Activated naive CD4-positive, alpha-beta T cell treated with Interleukin-2 at 50 U/mL for 16 hours (primary cell): Measurements from ENCODE around the gene KCNQ2.
A peak's percentile ranks its signal among the peaks of the same experiment; 100 is the strongest.
"Not testable (repeated sequence)": the region's sequence is repeated elsewhere in the genome, so short reads cannot be mapped to it uniquely, and the experiment has no call there.

Experiments used
- DNase-seq: peaks from one replicate; pipeline ENCODE4 v3.0.0-alpha.2; 2020

Gene KCNQ2

GRCh38 chr20:63399596-63400375 is 72.7 kb downstream of the KCNQ2 start:
- DNase-seq: no peak

DNA sequence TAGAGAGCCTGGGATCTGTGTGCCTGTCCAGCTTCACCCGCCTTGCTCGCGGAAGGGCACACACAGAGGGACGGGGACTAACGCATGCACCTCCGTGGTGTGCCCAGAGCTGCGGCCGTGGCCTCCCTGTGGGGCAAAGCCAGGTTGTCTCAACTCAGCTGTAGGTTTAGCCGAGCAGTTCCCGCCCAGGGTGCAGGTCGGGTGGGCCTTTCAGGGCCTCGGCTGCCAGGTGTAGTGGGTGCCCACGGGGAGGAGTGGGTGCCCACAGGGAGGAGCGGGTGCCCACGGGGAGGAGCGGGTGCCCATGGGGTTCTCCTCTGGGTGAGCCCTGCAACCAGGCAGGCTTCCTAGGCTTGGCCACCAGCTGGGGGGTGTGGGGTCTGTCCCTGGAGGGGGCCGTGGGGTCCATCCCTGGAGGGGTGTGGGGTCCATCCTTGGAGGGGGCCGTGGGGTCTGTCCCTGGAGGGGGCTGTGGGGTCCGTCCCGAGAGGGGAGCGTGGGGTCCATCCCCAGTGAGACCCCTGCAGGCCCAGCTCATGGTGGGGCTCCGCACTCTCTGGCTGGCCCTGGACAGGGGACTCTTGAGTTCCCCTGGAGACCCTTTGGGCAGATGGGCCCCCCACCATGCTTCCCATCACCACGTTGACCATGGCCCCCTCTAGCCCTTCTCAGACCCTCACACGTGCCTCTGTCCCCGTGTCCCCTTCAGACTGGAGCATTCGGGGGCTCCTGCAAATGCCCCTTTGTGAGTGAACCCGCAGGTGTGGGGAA is 73.5 kb downstream of the KCNQ2 start:
- DNase-seq: no peak

GRCh38 chr20:63397946-63398450 is 74.5 kb downstream of the KCNQ2 start:
- no peak for DNase-seq

DNA sequence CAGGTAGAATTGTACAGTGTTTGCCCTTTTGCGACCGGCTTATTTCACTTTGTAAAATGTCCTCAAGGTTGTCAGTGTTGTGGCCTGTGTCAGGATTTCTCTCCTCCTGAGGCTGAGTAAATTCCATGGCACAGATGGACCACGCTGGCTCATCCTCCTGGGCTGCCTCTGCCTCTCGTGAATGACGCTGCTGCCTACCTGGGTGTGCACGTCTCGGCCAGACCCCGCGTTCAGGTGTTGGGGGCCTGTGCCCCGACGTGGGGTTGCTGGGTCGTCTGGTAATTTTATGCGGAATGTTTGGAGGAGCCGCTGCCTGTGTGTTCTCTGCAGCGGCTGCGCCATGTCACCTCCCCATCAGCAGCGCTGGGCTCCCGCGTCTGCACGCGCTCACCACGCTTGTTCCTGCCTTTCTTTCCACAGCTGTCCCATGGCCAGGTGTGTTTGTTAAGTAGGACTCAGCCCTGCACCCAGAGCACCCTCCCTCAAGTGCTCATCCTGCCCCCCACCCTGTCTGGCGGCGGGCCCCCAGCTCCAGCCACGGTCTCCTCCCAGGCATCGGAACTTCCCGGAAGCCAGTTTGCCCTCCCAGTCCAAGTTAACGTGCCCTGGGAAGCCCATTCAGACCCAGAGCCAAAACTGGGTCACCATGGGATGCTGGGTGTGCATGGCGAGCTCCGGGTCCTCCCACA is 75.2 kb downstream of the KCNQ2 start:
- no peak for DNase-seq

DNA sequence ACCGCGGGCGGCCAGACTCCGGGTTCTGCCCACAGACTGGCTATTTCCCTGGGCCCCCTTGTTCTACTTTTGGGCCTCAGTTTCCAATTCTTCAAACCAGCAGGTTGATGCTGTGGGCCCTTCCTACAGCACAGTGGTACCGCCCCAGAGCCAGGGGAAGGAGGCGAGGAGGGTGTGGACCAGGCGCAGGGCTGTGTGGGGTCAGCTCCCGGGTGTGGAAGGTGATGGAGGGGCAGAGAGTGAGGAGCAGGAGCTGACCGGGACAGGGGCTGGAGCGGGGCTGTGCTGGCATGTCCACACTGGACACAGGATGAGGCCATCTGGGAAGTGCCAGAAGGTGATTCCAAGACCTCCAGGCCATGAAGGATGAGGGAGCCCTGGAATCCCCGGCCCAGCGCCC is 76.2 kb downstream of the KCNQ2 start:
- no peak for DNase-seq

DNA sequence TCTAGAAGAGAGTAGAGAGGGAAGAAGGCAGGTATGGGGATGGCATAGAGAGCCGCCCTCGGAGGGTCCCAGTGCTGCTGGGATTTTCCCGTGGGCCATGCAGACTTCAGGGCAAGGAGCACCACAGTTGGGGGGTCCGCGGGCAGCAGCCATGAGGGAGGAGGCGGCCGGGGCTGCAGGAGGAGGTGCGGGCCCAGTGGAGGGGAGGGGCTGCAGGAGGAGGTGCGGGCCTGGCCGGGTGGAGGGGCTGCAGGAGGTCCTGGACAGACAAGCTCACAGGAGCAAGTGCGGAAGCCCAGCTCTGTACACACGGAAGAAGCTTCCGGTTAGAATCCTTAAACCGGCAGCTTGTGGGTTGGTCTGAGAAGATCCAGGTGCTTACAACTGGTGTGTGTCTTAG is 76.7 kb downstream of the KCNQ2 start:
- no peak for DNase-seq

DNA sequence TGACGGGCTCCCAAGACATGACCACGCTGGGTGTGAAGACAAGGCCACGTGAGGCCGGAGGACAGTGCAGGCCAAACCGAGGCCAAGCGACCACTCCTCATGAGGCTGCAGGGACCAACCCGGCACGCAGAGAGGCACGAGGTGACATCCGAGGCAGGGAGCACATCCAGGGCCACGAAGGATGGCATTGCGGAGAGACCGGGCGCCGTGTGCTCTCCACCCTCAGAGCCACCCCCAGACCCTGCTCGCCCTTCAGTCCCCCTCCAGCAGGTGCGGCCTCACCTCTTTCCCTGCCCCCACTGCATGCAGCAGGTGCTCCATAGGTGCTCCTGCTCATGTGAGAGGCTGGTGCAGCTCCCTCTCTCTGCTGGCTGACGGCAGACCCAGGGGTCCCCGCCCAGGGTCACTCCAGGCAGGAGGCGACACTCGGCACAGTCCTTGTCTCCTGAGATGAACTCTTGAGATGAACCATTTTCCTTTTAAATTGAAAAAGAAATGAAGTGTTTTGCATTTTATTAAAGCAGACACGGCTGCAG is 77.5 kb downstream of the KCNQ2 start:
- DNase-seq: no peak

DNA sequence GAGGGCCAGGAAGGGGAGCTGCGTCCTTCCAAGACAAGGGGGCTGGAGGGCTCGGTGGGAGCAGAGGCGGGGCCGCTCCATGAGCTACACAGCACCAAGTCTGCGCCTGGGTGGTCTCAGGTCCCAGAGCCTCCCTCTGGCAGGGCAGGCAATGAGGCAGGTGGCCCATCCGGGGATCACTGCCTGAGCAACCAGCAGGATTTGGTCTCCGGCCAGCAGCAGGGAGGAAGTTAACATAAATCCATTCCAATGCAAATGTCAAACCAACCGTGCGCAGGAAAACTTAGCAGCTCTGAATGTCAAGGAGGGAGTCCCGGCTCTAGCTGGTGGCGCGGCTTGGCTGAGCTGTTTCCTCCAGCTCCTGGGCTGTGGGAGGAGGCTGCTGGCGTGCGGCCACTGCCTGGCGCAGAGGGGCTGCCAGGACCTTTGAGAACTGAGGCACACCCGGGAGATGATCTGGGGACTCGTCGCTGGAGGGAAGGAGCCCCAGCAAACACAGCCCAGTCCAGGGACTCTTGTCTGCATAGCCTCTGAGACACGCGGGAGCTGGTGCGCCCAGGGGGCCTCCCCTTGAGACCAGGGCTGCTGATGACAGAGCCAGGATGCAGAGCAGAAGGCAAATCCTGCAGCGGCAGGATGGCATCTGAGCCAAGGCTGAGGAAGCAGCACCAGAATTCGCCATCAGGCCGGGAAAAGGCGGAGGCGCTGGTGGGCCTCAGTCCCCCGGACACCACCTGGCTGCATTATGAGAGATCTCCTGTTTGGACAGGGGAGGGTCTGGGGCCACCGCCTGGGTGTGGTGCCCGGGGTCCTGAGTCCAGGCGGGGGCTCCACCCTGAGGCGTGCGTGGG is 78.2 kb downstream of the KCNQ2 start:
- no peak for DNase-seq

DNA sequence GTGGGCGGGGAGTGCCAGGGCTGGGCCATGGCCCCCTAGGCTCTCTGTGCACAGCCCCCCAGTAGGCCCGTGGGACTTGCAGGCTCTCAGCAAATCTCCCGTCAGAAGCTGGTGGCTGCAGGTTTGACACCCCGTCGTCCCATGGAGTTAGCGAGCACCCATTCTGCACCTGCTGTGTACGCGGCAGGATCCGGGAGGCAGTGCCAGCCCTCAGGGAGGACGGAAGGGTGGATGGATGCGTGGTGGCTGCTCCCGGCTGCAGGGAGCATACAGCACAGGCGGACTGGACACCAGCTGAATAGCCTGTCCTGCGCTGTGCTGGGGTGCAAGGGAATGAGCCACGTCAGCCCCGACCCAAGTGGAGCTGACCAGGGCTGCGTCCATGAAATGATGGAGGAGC is 78.9 kb downstream of the KCNQ2 start:
- DNase-seq: no peak

GRCh38 chr20:63392465-63393365 is 79.7 kb downstream of the KCNQ2 start:
- no peak for DNase-seq

- DNase-seq: no peak
Observed at GRCh38 chr20:63387917-63388316, 84.5 kb downstream of the KCNQ2 start.

DNA sequence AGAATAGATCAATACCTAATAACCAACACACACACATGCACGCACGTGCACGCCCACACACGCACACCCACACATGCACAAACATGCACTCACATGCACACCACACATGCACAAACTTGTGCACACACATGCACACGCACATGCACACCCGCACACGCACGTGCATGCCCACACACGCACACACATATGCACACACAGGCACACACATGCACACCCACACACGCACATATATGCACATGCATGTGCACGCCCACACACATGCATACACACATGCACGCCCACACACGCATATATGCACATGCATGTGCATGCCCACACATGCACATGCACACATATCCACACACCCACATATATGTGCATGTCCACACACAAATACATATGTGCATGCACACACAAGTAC is 85.1 kb downstream of the KCNQ2 start:
- DNase-seq: no peak

DNA sequence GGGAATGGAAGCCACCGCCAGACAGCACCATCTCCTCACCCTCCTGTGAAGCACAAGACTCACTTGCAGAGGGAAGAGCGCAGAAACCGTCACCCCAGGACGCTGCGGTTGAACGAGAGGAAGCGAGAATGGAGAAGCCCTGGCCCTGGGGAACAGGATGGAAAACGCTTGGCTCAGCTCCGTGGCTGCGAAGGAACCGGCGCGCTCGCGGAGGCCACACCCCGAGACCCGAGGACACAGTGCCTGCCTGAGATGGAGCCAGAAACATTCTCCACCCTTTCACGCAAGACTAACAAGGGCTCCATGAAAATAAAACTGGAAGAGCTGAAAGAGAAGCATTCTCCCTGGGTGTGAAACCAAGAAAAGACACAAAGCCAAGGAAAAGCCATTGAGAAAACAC is 86.0 kb downstream of the KCNQ2 start:
- no peak for DNase-seq

DNA sequence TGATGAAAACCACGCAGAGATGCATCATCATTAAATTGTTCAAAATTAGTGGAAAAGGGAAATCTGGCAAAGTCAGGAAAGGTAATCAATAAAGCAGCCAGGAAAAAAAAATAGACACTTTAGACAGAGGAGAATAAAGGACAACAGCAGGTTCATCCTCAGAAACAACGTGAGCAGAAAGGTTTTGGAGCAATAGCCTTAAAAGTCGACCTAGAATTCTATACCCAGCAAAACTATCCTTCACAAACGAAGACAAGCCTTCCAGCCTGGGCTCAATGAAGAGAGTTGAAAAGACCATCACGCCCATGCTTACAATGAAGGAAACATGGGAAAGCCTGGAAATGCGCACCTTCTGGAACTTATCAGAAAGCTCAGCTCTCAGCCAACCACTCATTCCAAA is 86.6 kb downstream of the KCNQ2 start:
- no peak for DNase-seq

DNA sequence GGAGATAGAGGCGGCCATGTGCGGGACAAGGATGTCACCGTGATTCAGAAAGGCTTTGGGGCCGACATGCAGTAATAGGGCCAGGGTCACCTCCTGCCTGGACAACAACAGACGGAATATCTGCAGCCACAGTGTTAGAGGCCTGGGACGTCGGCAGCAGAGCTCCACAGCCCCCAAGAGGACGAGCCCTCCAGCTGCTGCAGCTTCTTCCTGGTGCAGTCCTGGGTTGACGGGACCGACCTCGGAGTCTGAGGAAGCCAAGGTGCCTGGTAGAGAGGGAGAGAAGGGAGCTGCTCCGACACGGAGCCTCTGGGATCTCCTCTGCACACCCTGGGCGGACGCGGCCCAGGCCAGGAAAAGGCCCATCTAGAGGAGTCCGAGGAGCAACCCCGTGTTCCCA is 88.1 kb downstream of the KCNQ2 start:
- no peak for DNase-seq

- no peak for DNase-seq
Observed at GRCh38 chr20:63383556-63383955, 88.9 kb downstream of the KCNQ2 start.

GRCh38 chr20:63382551-63383300 is 89.7 kb downstream of the KCNQ2 start:
- DNase-seq: no peak

DNA sequence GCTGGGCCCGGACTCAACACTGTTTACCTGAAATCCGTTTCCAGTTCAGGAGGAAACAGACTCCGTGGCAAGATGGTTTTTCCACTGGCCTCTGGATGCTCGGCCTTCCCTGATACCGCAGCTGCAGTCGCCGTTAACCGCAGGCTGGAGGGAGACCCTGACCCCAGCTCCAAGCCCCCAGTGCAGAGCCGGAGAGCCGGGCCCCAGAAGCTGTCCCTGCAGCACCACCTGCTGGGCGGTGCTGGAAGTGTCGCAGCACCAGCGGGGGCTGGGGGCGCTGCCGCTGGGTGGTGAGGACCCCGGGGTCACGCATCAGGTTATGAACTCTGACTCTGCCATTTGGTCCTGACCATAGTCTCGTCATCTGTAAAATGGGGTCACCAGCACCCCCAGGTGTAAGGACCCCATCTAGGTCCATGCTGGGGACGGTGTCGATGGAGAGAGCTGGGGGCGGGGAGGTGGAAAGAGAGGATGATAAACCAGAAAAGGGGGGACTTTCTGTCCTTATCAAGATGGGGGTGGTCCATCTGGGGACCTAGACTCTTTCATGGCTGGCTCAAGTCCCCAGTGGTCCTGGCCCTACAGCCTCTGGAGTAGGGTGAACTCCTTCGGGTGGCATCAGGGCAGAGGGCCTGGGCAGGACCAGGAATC is 90.5 kb downstream of the KCNQ2 start:
- DNase-seq: peak; percentile 37

- DNase-seq: no peak
Observed at GRCh38 chr20:63380346-63380870, 92.0 kb downstream of the KCNQ2 start.

GRCh38 chr20:63379872-63380271 is 92.6 kb downstream of the KCNQ2 start:
- DNase-seq: not testable (repeated sequence)
